Transverse colon (tissue), 4 donors: ENCODE results near the gene ERC2.

Experiments used
- CTCF ChIP-seq, 5 experiments: fragments of 200-600 bp in 3 of 5; fragments of 450-650 bp in 2 of 5; sonication (generic) in 3 of 5; IDR thresholded peaks; 1 replicate in 2 of 5; 2 replicates in 3 of 5; pipeline ENCODE4 v1.5.1; 2016 to 2017; ENCODE audit warnings: antibody characterized with exemption in 5 of 5, inconsistent platforms in 3 of 5, mild to moderate bottlenecking in 2 of 5, moderate library complexity in 1 of 5
- POLR2A ChIP-seq: fragments of 450-650 bp; IDR thresholded peaks from one replicate; pipeline ENCODE4 v1.6.1; 2016; ENCODE audit warnings: antibody characterized with exemption, mild to moderate bottlenecking, moderate library complexity
- POLR2AphosphoS5 ChIP-seq, 3 donors: sonication (generic); formaldehyde crosslinking; IDR thresholded peaks; one replicate each; pipeline ENCODE4 v1.6.1; 2016; ENCODE audit warnings: antibody characterized with exemption in 3 of 3

DNA sequence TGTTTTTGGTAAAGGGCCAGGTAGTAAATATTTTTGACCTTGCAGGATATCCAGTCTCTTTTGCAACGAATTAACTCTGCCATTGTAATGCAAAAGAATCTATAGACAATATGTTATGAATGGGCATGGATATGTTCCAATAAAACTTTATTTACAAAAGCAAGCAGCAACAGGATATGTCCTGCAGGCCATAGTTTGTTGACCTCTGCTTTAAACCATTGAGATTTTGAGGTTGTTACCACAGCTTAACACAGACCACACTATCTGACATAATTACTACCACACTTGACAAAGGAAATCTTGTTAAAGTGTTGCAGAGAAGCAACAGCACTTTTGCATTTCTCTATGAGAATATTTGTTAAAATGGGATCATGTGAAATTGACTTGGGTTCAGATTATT lies 349.3 kb downstream of the ERC2 start:
- TF ChIP-seq CTCF (IDR thresholded peaks at IDR 0.05): no peak
- TF ChIP-seq POLR2A: no peak
- TF ChIP-seq POLR2AphosphoS5 (IDR thresholded peaks at IDR 0.05): no peak
